Kidney tubule cell (primary cell): ENCODE data around the gene CACTIN.
"Not testable (repeated sequence)": the region's sequence is repeated elsewhere in the genome, so short reads cannot be mapped to it uniquely, and the experiment has no call there.

Source experiments
- DNase-seq: peaks from one replicate; pipeline ENCODE4 v3.0.0-alpha.2; 2018; ENCODE audit warnings: low spot score

The CACTIN gene

DNA sequence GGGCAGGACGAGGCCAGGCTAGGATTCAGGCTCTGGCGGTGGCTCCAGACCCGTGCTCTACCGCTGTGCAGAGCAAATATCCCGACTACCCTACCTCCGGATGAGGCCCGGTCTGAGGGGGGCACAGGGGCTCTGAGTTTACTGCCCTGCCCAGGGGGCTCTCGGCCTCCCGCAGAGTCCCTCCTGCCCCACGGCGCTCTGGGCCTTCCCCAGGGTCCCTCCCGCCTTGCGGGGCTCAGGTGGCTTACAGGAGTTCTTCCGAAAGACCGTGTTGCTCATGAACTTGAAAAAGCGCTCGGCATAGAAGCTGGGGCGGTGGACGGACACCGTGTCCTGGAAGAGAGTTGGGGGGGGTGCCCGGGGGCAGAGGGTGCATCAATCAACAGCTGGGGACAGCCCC lies 19.1 kb upstream of the CACTIN start:
- DNase-seq = no peak

DNA sequence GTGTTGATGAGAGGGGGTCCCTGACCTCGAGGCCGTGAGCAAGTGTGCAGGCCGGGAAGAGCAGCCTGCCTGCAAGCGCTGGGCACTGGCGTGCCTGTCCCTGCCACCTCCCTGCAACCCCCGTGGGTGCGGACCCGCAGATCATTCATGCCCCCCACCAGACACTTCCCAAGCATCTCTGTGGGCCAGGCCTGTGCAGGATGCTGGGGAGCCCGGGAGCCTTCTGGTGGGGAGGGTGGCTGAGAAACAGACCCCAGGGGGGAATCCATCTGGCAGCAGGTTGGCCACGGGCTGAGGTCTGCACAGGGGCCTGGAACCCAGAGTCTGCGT lies 18.4 kb upstream of the CACTIN start:
- DNase-seq = no peak

DNA sequence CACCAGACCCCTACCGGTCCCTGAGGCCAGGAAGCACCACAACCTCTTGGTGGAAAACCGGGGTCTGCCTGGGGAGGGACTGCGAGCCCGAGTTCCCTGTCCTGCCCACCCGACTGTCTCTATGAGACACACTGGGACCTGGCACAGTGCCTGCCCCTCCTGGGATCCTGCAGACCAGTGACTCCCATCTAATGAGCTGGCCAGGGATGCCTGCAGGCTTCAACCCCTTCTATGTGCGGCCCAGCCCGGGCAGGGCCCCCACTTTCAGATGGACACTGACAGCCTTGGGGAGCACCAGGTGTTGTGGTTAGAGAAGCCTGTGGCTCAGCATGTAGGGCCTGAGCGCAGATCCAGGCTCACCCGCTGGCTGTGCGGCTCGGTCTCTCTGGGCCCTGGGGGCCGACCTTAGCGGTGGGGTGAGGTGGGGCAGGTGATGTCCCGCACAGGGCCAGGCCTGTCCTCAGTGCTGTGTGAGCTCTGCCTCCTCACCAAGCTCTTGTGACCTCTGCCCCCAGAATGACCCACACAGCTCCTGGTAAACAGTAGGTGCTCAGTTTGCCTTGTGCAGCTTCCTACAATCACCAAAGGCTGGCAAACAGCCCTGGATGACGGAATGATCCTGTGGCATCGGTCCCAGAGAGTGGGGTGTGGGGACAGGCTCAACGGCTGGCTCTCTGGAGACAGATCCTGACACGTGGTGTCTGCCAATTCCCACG lies 17.9 kb upstream of the CACTIN start:
- DNase-seq = no peak

DNA sequence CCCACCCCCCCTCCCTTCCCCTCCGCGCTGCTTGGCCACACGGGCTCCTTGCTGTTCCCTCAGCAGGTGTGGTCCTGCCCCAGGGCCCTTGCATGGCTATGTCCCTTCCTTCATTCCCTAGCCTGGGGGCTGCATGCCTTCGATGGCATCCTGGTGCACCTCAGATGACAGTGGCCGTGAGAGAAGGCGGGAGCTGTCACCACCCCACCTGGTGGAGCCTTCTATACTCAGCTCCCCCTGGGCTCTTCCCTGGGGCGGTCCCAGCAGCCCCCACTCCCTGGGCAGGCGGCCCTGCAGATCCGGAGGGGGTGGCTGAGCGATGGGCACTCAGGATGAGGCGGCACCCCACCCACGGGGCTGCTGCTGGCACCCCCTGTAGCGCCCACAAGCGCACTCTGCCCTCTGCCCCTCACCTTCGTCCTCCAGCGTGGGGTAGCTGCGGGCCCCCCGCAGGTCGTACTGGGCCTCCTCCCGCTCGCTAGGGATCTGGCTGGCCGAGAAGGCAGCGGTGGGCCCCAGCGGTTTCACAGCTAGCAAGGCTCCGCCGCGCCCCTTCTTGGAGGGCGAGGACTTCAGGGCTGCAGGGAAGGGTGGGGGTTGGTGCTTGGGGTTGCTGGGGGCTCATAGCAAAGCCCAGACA lies 17.2 kb upstream of the CACTIN start:
- no peak for DNase-seq

DNA sequence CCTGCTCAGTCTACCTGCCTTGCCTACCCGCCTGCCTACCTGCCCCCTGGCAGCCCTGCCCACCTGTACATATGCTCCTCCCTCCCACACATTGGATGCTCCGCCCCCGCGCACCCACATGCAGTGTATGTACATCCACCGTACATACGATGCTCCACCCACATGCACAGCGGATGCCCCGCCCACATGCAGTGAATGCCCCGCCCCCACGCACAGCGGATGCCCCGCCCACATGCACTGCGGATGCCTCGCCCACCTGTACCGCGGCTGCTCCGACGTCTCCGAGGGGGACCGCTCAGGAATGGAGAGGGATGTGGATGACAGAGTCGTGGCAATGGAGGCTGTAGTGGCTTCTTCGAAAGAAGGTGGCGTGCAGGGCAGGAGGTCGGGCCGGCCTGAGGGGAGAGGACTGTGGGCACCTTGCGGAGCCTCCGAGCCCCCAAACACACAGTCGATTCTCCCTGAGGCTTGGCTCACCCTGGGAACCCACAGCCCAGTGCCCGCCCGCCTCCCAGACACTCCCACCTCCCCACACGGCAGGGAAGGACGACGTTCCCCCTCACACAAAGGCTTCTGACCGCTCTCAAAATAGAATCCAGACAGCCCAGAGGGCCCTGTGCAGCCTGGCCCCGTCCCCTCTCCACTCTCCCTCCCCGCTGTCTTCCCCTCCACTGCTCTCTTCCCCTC lies 16.5 kb upstream of the CACTIN start:
- no peak for DNase-seq

DNA sequence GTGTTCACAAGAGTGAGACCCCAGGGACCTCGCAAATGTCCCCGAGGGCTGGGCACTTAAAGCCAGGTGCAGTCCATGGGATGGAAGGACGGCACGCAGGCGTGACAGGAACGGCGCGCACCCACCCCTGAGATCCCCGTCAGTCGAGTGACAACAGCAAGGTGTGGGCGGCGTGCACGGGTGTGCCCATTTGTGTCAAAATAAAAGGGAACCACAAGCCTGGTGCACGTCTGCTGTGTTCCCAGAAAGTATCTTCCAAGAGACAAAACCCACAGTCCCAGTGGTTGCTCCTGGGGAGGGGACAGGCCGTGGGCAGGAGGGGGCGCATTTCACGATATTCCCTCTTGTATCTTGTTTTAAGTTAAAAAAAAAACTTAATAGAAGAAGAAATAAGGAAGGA lies 15.7 kb upstream of the CACTIN start:
- DNase-seq = no peak

DNA sequence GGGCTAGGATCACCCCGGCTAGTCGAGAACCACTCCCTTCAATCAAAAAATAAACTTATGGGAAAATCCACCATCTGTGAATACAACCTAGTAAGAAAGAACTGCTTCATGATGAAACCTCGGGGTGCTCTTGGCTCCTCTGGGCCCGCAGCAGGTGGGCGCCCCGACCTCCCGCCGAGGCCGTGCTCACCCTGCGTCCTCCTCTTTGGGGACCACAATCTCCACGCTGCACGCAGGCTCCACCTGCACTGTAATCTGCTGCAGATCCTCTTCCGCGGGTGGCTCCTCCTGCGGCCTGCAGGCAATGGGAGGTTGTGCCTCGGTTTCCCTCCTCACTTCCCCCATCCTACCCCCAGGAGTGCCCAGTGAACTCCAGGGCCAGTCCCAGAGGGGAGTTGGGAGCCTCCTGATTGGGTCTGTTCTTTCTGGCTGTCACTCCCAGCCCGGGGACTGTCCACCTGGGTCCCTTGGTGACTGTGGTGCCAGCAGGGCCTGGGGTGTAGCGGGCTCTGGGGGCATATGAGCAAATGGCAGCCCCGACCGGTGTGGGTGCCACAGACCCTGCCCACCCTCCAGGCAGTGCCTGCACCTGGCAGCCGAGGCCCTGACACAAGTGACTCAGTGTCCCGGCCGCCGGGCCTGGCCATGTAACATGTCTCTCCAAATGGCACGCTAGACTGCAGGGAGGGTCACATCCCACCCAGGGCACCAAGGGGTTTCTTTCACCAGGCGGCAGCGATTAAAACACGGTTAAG lies 15.1 kb upstream of the CACTIN start:
- no peak for DNase-seq

DNA sequence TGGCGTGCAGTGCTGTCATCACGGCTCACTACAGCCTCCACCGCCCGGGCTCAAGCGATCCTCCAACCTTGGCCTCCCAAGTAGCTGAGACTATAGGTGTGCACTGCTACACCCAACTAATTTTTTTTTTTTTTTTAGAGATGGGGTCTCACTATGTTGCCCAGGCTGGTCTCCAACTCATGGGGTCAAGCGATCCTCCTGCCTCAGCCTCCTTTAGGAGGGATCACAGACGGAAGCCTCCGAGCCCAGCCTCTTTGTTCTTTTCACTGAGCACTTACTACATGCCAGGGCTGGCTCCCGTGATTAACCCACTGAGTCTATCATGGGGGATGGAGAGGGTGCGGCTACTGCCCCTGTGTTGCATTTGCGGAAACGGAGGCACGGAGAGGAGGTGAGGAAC lies 12.9 kb upstream of the CACTIN start:
- DNase-seq = no peak

DNA sequence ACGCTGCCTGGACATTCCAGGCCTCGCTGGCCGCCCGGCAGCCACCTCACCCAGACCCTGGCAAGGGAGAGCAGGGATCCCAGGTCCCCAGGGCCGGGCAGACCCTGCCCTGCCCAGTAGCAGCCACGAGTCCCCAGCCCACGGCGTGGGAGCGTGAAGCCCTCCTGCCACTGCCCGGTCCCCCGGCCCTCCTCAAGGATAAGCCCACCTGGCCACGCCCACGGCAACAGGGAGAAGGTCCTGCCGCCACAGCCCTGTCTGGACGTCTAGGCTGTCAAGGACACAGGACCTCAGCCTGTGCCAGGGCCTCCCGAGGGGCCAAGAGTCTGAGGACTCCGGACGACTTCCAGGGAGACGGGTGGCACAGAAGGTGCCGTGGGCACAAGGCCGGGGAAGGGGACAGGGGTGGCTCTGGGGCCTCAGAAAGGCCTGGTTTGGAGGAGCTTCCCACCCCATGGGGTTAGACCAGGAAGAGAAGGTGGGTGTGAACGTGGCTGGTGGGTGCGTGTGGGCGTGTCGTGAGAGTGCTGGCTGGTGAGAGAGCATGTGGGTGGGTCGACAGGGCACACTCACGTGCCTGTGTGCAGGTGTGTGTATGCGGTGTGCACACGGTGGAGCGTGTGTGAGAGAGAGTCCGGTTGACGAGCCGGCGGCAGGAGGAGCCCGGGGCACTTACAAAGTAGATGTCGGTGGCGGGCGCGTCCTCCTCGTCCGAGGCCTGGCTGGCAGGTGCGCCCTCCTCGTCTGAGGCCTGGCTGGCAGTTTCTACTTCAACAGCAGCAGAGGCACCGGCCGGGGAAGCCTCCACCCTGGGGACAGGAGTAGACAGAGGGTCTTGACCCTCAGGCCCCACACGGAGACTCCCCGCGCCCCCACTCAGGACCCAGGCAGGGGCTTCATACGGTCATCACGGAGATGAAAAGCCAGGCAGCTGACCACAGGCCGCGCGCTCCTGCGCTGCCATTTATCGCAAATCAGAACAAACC lies 11.9 kb upstream of the CACTIN start:
- no peak for DNase-seq

DNA sequence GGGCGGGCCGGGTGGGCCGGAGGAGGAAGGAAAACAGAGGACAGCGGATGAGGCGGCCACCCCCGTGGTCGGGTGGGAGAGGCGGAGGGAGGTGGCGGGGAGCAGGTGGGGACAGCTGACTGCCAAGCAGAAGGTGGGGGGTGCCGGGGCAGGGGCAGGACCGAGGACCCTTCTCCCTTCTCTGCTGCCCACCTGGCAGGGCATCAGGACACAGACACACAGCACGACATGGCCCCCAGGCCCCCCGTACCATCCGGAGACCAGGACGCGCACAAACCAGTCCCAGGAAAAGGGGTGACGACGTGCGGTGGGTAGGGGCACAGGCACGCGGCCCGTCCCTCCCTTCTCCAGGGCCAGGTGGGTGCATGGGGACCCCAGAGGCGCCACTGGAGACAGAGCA lies 11.0 kb upstream of the CACTIN start:
- no peak for DNase-seq

DNA sequence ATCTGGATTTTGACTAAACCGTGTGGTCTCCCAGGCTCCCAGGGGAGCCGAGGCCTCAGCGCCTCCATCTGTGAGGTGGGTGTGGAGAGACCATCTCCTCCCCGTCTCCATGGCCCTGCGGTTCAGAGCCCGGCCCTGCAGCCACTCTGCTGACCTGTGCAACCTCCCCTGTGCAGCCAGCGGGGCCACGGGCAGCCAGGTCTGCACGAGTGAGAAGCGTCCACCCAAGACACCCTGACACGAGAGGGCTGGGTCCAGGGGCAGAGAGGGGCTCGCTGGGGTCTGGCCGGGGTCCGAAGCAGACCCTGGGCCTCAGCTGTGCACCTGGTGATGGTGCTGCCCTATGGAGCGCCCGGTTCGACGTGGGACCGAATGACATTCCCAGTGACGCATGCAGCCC lies 10.4 kb upstream of the CACTIN start:
- DNase-seq = no peak

DNA sequence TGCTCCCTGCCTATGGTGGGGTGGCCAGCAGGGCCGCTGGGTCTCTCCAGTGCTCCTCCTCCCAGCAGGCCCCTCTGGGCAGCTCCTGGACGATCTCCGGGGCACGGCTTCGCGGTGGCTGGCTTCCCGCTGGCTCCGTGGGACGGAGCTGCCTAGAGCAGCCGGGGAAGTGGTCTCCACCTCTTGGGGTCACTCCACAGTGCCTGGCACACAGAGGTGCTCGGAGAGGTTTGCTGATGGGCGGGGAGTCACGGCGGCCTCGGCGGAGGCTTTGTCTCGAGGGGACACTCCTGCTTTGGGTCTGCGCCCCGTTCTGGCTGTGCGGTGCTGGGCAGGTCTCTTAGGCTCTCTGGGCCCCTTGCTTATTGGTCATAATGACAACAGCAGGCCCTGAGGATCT lies 9.9 kb upstream of the CACTIN start:
- no peak for DNase-seq

DNA sequence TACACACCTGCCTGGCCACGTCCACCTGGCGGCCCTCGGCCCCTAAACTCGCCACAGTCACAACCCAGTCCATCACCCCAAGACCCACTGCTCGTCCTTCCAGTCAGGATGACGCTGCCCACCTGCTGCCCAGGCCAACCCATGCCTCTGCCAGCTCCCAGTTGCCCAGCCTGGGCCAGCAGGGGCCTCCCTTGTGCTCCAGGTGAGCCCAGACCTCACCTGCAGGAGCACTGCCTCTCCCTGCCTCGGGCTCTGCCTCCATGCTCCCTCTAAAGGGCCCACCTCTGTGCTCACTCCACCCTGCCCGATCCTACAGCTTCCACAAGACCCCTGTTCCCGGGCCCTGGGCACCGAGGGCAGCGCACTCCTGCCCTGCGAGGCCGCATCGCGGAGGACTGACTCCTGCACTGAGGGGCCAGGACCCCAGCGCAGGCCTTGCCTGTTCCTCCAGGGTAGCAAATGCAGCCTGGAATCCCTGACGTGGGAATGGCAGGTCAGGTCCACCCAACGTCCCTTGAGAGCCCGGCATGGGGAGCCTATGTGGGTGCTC lies 8.0 kb upstream of the CACTIN start:
- DNase-seq = no peak

DNA sequence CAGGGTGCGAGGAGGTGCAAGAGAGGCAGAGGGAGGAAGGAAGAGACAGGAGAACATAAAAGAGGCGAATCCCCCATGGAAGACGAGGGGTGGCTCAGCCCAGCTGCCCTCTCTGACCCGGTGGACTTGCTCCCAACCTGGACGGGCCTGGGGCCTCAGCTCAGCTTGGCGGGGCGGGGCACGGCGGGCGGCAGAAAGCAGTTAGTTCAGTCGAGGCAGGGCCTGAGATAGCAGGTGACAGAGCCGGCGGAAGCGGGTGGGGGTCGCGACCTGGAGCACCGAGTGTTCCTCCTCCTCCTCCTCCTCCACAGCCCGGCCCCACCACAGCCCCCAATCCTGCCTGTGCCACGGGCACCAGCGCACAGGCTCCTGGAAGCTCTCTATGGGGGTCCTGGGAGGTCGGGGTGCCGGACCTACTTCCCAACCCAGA lies 7.0 kb upstream of the CACTIN start:
- DNase-seq = no peak

DNA sequence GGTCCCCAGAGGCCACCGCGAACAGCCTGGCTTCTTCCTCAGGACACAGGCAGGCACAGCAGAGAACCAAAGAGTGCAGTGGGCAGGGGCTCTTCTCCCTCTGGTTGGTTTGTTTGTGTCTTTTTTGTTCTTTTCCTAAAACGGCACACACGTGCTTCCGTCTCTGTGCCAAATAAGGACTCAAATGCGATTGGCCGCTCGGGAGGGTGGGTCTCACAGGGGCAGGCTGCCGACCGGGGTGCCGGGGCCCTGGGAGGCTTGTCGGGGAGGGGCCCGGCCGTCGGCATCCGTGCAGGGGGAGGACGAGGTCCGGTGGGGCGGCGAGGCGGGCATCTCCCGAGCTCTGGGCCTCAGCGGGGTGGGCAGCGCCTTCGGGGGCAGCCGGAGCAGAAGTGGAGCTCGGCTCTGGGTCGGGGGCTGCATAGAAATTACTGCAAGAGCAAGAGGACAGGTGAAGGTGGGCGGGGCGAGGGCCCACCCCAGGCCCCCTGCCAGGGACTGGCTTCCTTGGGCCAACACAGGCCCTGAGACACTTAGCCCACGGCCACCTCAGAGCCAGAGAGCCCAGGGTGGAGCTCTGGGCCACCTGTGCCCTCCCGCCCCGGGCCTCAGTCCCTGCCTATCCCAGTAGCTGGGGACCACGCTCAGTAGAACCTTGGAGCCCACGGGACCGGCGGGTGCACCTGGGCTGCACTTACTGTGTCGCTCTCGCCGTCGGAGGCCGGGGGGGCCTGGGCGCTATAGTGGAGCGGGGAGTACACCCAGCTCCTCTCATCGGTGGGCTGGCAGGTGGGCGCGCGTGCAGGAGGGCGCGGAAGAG lies 6.4 kb upstream of the CACTIN start:
- no peak for DNase-seq

DNA sequence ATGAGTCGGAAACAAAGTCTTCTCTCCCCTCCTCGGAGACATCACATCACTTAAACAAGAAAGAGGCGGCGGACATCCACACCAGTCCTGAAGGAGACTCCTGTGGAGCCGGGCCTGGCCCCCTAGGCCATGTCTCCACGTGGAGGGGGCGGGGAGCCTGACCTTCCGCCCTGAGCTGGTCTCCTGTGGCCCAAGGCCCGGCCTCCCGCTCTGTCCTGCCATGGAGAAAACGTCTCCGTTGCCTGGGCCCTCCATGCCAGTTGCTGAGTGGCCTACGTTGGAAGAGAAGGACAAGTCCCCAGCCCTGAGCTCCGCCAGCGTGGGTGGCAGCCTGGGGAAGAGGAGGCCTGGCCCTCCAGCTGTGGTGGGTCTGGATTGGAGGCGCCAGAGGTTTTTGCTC lies 5.5 kb upstream of the CACTIN start:
- DNase-seq = no peak

DNA sequence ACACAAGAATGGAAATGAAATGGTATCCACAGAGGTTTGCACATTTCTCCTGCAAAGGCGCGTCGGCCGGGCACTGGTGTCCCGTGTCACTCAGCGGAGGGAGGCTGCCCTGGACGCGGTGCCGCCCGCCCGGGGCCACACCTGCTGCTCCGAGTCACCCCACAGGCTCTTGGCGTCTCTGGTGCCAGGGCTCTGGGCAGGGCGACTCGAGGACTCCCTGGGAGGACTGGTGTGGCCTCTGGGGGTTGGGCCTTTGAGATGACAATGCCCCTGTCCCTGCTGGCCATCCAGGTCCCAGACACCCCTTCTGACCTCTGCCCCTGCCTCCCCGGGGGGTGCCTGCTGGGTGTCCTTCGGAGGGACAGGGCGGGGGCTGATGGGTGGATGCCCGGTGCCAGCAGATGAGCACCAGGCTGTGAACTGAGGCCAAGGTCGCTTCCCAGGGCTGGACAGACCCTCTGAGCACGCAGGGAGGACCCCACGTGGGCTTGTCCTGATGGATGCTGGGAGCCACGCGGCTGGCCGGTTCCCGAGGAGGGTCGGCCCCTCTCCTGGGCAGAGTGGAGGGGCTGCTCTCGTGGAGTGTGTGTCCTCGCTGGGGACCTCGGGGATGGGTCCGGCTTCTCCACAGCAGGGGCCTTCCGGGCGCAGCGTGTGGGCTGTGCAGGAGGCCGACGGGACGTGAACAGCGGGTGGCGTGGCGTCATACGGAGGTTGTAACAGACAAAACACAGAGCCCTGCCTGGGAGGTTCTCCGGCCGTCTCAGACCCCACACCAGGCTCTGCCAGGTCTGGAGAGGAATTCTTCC lies 4.7 kb upstream of the CACTIN start:
- DNase-seq = no peak

DNA sequence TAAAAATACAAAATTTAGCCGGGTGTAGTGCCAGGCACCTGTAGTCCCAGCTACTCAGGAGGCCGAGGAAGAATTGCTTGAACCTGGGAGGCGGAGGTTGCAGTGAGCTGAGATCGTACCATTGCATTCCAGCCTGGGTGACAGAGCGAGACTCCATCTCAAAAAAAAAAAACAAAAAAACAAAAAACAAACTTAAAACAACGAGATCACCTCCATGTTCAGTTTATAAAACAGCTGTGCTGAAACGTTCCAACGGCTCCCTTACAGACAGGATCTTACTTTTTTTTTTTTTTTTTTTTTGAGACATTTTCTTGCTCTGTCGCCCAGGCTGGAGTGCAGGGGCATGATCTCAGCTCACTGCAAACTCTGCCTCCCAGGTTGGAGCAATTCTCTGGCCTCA lies 2.2 kb upstream of the CACTIN start:
- DNase-seq = not testable (repeated sequence)

DNA sequence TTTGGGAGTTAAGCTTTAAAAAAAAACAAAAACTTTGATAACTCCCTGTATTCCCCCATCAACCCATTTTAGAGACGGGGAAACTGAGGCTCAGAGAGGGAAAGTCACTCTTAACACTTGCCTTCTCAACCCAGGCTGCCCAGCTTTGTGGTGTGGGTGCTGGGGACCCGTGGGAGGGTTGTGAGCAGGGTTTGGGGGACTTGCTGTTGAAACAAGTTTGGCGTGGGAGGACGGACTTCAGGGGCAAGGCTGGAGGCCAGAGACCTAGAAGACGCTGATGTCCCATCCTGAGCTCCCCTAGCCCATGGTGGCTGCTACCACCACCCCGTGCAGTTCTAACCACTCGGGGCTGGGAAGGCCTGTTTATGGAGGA lies 747 bp upstream of the CACTIN start:
- no peak for DNase-seq

DNA sequence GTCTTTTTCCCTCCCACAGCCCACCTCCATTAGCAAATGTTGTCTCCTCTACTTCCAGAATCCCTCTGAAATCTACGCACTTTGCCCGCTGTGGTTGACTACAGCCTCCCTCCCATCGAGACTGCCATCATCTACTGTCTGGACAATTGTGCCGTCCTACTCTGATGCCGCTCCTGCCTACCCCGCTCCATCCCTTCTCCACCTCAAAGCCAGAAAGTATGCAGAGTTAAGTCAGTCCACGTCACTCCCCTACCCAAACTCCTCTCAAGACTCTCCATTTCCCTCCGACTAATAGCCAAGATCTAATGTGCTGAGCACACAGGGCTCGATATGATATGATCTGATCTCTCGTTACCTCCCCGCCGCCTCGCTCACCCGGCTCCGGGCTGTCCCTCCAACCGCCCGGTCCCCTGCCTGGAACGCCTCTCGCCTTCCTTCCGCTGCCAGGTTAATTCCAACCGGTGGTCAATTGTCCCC lies 556 bp downstream of the CACTIN start:
- peak; percentile 6 for DNase-seq
